Large intestine (tissue), 3 donors: Measurements from ENCODE around the gene RAB6A. TPM values are rescaled to one million over a fixed set of nuclear protein-coding genes. Genes with fewer than 3 reads are reported as not detected.
"Not testable (repeated sequence)": the region's sequence is repeated elsewhere in the genome, so short reads cannot be mapped to it uniquely, and the experiment has no call there.

Experiments used
- DNase-seq, 2 donors: peaks; one replicate each; pipeline versions ENCODE4 v3.0.0 to v3.0.0-alpha.2; 2013
- H3K27ac ChIP-seq: one replicate; pipeline ENCODE4 v1.5.1; 2013; ENCODE audit warnings: low read length
- H3K27me3 ChIP-seq: 2 replicates; pipeline ENCODE4 v1.6.1; 2013; ENCODE audit warnings: low read length; ENCODE audit not compliant: control insufficient read depth, insufficient read depth
- H3K36me3 ChIP-seq: 2 replicates; pipeline ENCODE4 v1.6.1; 2013; ENCODE audit warnings: low read length; ENCODE audit not compliant: control insufficient read depth, insufficient read depth
- H3K4me1 ChIP-seq: one replicate; pipeline ENCODE4 v1.6.1; 2013; ENCODE audit warnings: low read length; ENCODE audit not compliant: control insufficient read depth, insufficient read depth
- H3K4me3 ChIP-seq: one replicate; pipeline ENCODE4 v1.5.1; 2013; ENCODE audit warnings: low read length
- H3K9me3 ChIP-seq: one replicate; pipeline ENCODE4 v1.6.1; 2013; ENCODE audit warnings: mild to moderate bottlenecking, low read depth, low read length, moderate library complexity; ENCODE audit not compliant: control insufficient read depth
- WGBS: methylation state at CpG from one replicate; pipeline ENCODE4 v1.1.5; 2013; ENCODE audit warnings: low lambda C conversion rate; ENCODE audit not compliant: insufficient coverage; 5-methylcytosine and 5-hydroxymethylcytosine counted together
- polyA plus RNA-seq: library from polyadenylated mRNA; unstranded; fragments of 120-200 nt; gene quantifications from one replicate; pipeline ENCODE4 v1.2.1, GENCODE V29; 2013

The RAB6A gene
- polyA plus RNA-seq, 1 donor, result 111 TPM

DNA sequence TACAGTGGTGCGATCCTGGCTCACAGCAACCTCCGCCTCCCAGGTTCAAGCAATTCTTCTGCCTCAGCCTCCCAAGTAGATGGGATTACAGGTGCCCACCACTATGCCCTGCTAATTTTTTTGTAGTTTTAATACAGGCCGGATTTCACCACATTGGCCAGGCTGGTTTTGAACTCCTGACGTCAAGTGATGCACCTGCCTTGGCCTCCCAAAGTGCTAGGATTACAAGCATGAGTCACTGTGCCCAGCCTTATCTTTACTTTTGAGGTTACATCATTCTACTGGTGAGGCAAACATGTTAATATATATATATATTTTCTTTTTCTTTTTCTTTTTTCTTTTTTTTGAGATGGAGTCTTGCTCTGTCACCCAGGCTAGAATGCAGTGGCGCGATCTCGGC, 9.9 kb upstream of the RAB6A start:
- WGBS, result 100% methylated on average over 1 of the region's 7 CpGs
- not testable (repeated sequence) for H3K27me3 ChIP-seq, H3K27ac ChIP-seq, H3K4me3 ChIP-seq, H3K4me1 ChIP-seq, H3K36me3 ChIP-seq, DNase-seq
- peaks cover 11% of the 10 kb centered on the region for H3K9me3 ChIP-seq

DNA sequence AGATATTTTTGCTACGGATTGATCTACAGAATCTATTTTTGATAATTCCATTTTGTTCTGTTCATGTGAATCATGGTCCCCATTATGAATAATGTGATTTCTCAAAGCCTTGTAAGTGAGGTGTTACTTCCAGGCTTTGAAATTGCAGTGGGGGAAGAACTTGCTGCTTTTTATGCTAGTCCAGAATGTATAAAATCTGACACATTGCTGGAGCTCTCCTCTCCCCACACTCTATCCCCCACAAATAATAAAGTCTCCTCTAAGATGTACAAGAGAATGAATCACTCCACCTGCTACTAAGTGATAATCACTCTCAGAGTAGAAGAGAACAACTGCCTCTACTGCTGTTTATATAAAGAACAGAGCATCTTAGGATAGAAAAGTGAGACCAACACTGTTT, 5.9 kb upstream of the RAB6A start:
- H3K27ac ChIP-seq, result no peak overlapping the region
- no peaks in the 10 kb centered on the region for H3K4me1 ChIP-seq
- no peaks in the 10 kb centered on the region for H3K36me3 ChIP-seq
- H3K4me3 ChIP-seq, result no peak overlapping the region
- DNase-seq, result no peak
- no peaks in the 10 kb centered on the region for H3K27me3 ChIP-seq
- no peaks in the 10 kb centered on the region for H3K9me3 ChIP-seq
- WGBS, result no CpG with 5 or more reads among the region's 1 CpG

DNA sequence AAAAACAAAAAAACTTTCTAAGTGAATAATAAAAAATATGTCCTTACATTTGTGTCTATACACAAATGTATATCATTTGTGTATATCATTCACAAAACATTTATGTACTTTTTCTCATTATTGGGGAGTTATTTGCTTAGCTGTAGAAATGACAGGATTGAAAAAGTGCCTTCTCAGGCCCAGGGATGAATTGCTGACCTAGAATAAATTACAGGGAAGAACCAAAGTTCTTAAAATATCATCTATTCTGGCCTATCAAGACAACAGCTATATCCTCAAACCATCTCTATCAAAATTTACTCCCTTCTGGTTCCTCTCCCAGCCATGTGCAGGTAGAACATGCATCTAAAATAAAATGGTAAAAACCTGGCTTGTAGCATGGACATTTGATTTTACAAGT, 1.9 kb upstream of the RAB6A start:
- H3K27ac ChIP-seq, result no peak overlapping the region
- H3K4me1 ChIP-seq, result no peaks in the 10 kb centered on the region
- H3K4me3 ChIP-seq, result no peak overlapping the region
- H3K27me3 ChIP-seq, result no peaks in the 10 kb centered on the region
- no peak for DNase-seq
- H3K36me3 ChIP-seq, result no peaks in the 10 kb centered on the region
- H3K9me3 ChIP-seq, result no peaks in the 10 kb centered on the region

DNA sequence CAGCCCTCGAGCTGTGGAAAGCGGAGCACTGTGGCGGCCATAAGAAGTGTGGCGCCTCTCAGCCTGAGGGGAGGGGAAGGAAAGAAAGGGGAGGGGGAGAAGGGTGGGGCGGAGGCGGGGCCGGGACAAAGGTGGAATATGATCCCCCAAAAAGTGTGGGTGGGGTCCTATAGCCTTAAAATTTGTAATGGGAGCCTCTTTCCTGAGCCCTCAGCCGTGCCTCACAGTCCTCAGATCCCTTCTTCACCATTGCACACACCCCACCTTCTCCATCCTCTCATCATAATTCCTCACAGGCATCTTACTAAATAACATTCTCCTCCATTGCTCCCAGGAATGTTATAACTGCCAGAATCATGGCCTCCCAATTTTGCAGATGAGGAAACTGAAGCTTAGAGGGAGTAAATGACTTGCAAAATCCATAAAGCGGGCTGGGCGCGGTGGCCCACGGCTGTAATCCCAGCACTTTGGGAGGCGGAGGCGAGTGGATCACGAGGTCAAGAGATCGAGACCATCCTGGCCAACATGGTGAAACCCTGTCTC, 600 bp upstream of the RAB6A start:
- H3K27ac ChIP-seq, result peak overlapping the region; percentile 84
- H3K36me3 ChIP-seq, result no peaks in the 10 kb centered on the region
- H3K4me1 ChIP-seq, result no peaks in the 10 kb centered on the region
- no peaks in the 10 kb centered on the region for H3K27me3 ChIP-seq
- no CpG with 5 or more reads among the region's 16 CpGs for WGBS
- no peak for DNase-seq
- peak overlapping the region; percentile 37 for H3K4me3 ChIP-seq
- no peaks in the 10 kb centered on the region for H3K9me3 ChIP-seq

DNA sequence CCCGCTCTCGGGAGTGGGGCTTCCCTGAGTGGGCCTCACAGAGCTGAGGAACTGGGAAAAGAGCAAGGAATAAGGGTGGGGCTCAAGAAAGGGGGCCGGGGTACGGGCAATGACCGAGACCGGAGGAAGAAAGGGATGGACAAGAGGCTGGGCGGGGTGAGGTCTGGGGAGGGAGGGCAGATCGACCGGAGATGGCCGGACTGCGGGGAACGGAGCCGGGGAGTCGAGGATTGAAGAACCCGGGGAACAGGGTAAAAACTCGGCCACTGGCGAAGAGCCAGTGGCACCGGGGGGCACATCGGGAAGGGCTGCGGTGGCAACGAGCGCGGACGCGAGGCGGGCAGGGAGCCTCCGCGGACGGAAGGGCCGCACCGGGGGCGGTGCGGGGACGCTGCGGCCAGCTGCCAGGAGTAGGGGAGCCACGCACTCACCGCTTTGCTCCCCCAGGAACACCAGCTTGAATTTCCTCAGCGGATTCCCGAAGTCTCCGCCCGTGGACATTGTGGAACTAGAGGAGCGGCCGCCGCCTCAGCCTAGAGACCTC, 667 bp downstream of the RAB6A start:
- Histone ChIP-seq H3K9me3 (no peaks in the 10 kb centered on the region), H3K27me3 (no peaks in the 10 kb centered on the region), H3K27ac (peak overlapping the region; percentile 97), H3K4me1 (no peaks in the 10 kb centered on the region), H3K4me3 (peak overlapping the region; percentile 97), H3K36me3 (no peaks in the 10 kb centered on the region)
- WGBS, result 2% methylated on average over 12 of the region's 44 CpGs
- peak; percentile 42 to 64 for DNase-seq

DNA sequence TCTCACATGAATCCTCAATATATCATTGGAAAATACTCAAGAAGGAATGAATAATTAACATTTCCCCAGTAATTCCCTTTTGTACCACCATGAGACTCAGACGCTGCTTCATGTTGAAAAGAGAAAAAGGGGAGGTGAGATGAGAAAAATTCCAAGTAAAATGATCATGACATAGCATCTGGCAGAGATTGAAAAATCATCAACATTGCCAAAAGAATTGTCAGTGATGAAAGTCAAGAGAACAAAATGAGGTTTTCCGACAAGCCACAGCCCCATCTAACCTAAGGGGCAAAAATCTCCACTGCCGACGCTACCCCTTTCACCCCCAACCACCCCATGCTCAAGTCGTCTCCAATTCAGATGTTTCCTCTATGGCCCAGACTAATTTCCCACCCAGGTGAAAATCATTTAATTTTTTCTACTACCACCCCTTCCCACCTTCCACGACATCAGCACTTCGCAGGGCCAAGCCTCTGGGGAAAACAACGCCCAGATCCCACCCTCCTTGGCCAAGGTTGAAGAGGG, 1.2 kb downstream of the RAB6A start:
- no peaks in the 10 kb centered on the region for H3K36me3 ChIP-seq
- H3K4me3 ChIP-seq, result peak overlapping the region; percentile 97
- no peaks in the 10 kb centered on the region for H3K9me3 ChIP-seq
- 0% methylated on average over 1 of the region's 8 CpGs for WGBS
- DNase-seq, result peak in 1 of 2 donors; percentile 56
- H3K27ac ChIP-seq, result peak overlapping the region; percentile 97
- no peaks in the 10 kb centered on the region for H3K27me3 ChIP-seq
- peaks cover under 1% of the 10 kb centered on the region for H3K4me1 ChIP-seq

DNA sequence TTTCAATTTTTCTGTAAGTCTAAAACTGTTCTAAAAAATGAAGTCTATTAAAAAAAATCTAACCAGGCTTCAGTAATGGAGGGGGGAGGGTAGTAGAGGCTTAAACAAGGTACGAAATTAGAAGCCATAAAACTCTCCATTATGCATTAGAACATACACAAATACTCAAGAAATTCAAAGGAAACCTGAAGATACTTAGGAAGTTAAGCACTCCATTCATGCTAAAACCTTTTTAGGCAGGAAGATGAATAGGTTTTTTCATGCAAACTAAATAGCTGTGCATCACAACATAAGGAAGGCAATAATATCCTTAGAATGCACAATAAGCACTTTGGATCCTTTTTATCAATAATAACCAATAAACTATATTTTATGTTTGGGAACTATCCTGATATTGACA, 2.4 kb downstream of the RAB6A start:
- WGBS, result no CpG with 5 or more reads among the region's 1 CpG

DNA sequence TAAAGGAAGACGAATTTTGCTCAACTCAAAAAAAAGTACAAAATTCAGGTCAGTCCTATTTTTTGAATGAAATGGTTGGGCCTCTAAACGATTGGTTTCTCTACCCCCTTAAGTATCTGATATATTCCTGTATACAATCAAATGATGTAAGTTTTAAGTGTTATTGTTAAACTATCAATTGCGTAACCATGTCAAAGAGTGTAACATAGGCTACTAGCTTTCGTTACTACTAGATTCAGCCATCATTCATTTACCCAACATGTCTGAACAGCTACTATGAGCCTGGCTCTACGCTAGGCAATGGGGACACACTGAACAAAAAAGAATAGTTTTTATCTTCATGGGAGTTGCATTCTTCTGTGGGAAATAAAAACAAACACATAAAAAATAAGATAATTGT, 3.3 kb downstream of the RAB6A start:
- peaks cover 15% of the 10 kb centered on the region for H3K4me1 ChIP-seq

More for the DNA sequence above, 2.4 kb downstream of the RAB6A start:
- no peak for DNase-seq
- Histone ChIP-seq H3K4me1 (peaks cover 9% of the 10 kb centered on the region), H3K27me3 (no peaks in the 10 kb centered on the region), H3K36me3 (no peaks in the 10 kb centered on the region), H3K27ac (no peak overlapping the region), H3K9me3 (no peaks in the 10 kb centered on the region), H3K4me3 (peak overlapping the region; percentile 97)

DNA sequence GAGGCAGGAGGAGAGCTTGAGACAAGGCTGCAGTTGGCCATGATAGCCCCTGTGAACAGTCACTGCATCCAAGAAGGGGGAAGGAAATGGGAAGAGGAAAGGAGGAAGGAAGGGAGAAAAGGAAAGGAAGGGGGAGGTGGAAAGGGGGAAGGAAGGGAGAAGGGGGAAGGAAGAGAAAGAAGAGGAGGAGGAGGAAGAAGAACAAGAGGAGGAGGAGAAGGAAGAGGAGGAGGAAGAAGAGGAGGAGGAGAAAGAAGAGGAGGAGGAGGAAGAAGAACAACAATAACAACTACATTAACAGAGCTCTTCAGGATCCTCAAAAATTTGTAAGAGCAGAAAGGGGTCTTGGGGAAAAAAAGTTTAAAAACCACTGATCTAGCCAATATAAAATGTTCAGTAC, 5.2 kb downstream of the RAB6A start:
- H3K27me3 ChIP-seq, result no peaks in the 10 kb centered on the region
- no peak overlapping the region for H3K27ac ChIP-seq
- peaks cover 25% of the 10 kb centered on the region for H3K4me1 ChIP-seq
- no peak overlapping the region for H3K4me3 ChIP-seq
- H3K9me3 ChIP-seq, result no peaks in the 10 kb centered on the region
- H3K36me3 ChIP-seq, result no peaks in the 10 kb centered on the region
- DNase-seq, result no peak

More for the DNA sequence above, 3.3 kb downstream of the RAB6A start:
- Histone ChIP-seq H3K27me3 (no peaks in the 10 kb centered on the region), H3K36me3 (no peaks in the 10 kb centered on the region), H3K27ac (no peak overlapping the region), H3K9me3 (no peaks in the 10 kb centered on the region), H3K4me3 (no peak overlapping the region)
- no peak for DNase-seq
- 100% methylated on average over 1 of the region's 5 CpGs for WGBS

DNA sequence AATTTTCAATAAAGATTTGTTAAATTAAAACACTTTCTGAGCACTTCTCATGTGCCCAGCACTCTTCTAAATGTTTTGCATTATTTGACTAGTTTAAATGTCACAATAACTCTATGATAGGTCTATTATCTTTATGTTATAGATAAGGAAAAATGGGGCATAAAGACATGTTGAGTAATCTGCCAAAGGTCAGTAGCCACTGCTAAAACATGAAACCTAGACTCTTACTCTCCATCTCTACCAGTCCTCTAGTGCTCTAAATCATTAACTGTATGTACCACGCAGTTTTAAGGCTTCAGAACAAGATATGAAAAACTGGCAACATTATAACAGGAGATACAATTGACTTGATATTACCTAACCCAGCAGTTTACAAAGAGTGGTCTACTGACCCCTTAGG, 6.9 kb downstream of the RAB6A start:
- Histone ChIP-seq H3K9me3 (no peaks in the 10 kb centered on the region), H3K4me3 (no peak overlapping the region), H3K27ac (peak overlapping the region; percentile 80), H3K27me3 (no peaks in the 10 kb centered on the region), H3K36me3 (no peaks in the 10 kb centered on the region), H3K4me1 (peaks cover 36% of the 10 kb centered on the region)
- WGBS, result no CpG with 5 or more reads among the region's 1 CpG
- DNase-seq, result peak; percentile 51 to 82

DNA sequence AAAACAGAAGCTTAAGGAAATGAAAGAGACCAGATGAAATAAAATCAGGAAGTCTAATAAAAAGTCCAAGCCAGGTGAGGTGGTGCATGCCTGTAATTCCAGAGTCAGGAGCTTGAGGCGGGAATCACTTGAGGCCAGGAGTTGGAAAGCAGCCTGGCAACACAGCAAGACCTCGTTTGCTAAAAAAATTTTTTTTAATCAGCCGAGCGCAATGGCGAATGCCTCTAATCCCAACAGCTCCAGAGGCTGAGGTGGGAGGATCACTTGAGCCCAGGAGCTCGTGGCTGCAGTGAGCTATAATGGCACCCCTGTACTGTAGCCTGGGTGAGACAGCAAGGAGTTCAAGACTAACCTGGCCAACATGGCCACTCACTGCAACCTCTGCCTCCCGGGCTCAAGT, 8.0 kb downstream of the RAB6A start:
- Histone ChIP-seq H3K4me3 (no peak overlapping the region), H3K27ac (peak overlapping the region; percentile 44), H3K36me3 (no peaks in the 10 kb centered on the region), H3K4me1 (peaks cover 36% of the 10 kb centered on the region), H3K9me3 (no peaks in the 10 kb centered on the region), H3K27me3 (no peaks in the 10 kb centered on the region)
- no CpG with 5 or more reads among the region's 7 CpGs for WGBS
- no peak for DNase-seq
